ENCODE results near the gene C11orf97. TPM values are rescaled to one million over a fixed set of nuclear protein-coding genes. Genes with fewer than 3 reads are reported as not detected.
A peak's percentile ranks its signal among the peaks of the same experiment; 100 is the strongest.

C11orf97 gene
- total and polyA plus RNA-seq, 2 experiments from 2014 or later: not detected

GRCh38 chr11:94539420-94539819 is 27.2 kb downstream of the C11orf97 start:
- Histone ChIP-seq H3K27me3 (ENCODE audit: insufficient read depth) (peaks cover 23% of the 10 kb centered on the region), H3K79me2 (replicated peaks; ENCODE audit: insufficient read depth) (no peaks in the 10 kb centered on the region), H3K4me1 (ENCODE audit: insufficient read depth) (peaks cover 7% of the 10 kb centered on the region), H3K9me2 (ENCODE audit: insufficient read depth) (no peaks in the 10 kb centered on the region), H3K27ac (ENCODE audit: low read depth) (no peak overlapping the region), H4K20me1 (replicated peaks; ENCODE audit: insufficient read depth) (no peaks in the 10 kb centered on the region), H3K36me3 (ENCODE audit: insufficient read depth) (no peaks in the 10 kb centered on the region), H3F3A (replicated peaks; ENCODE audit: low read depth) (peaks cover 9% of the 10 kb centered on the region; the same call in 1 of the 2 replicates), H3K4me2 (no peak overlapping the region), H3K4me3 (no peak overlapping the region), H2AFZ (peak overlapping the region; percentile 35; the same call in 1 of the 2 replicates)
- H3K27me3 Mint-ChIP-seq (ENCODE audit: insufficient read depth, low read depth, poor library complexity): peaks cover 15% of the 10 kb centered on the region
- TF ChIP-seq EZH2phosphoT487 (IDR thresholded peaks at IDR 0.05; ENCODE audit: unreplicated experiment): no peak
- TF ChIP-seq ETS1 (IDR thresholded peaks at IDR 0.05): no peak
- TF ChIP-seq ZNF462 (CRISPR knock-in tag; IDR thresholded peaks at IDR 0.05): no peak
- no peak for TF ChIP-seq ZNF114 (CRISPR knock-in tag; IDR thresholded peaks at IDR 0.05)
- no peak for TF ChIP-seq REST (IDR thresholded peaks at IDR 0.05; ENCODE audit: unreplicated experiment)
- peaks cover 2% of the 10 kb centered on the region; the same call in 2 of the 3 replicates for H3K9me3 Mint-ChIP-seq
- no peak overlapping the region for H3K4me3 Mint-ChIP-seq
- H3K27ac Mint-ChIP-seq: no peak overlapping the region
- H3K36me3 Mint-ChIP-seq (ENCODE audit: low read depth): no peaks in the 10 kb centered on the region
- DNase-seq (ENCODE audit: low spot score) (no peak), ATAC-seq (no peak)
- peaks cover 11% of the 10 kb centered on the region for H3K4me1 Mint-ChIP-seq

All from GM23338 (cell line).